PC-9 (cell line): ENCODE measurements around the gene SH3PXD2A. TPM values are rescaled to one million over a fixed set of nuclear protein-coding genes. Genes with fewer than 3 reads are reported as not detected.

Experiments
- BruUV-seq: library from RNA; stranded (reverse); fragments of 400-500 nt; replicated peaks from 2 replicates; lab custom pipeline; 2021; lab: Mats Ljungman, UMichigan
- CTCF ChIA-PET: fragments of 300-600 bp; sonication (Branson Sonifier 250); formaldehyde crosslinking; loops from one replicate; lab custom pipeline; 2022; ENCODE audit warnings: antibody characterized with exemption; lab: Charles Lee
- POLR2A ChIA-PET: fragments of 300-600 bp; sonication (Branson Sonifier 250); formaldehyde crosslinking; loops from one replicate; lab custom pipeline; 2022; ENCODE audit warnings: antibody characterized with exemption; ENCODE audit not compliant: unreplicated experiment; lab: Charles Lee
- DNase-seq, 2 experiments: peaks; one replicate each; pipeline versions ENCODE4 v3.0.0 to v3.0.0-alpha.2; 2015 to 2022; ENCODE audit warnings: mixed read lengths in 1 of 2
- H2AFZ ChIP-seq: fragments of 200-600 bp; sonication (generic); 2 replicates; pipeline ENCODE4 v1.8.1; 2017; ENCODE audit warnings: antibody characterized with exemption
- H3F3A ChIP-seq: fragments of 200-600 bp; sonication (generic); 2 replicates; pipeline ENCODE4 v1.8.1; 2017; ENCODE audit warnings: antibody characterized with exemption, mild to moderate bottlenecking, low read depth; ENCODE audit not compliant: insufficient read depth
- H3K27ac ChIP-seq: fragments of 200-600 bp; sonication (generic); 2 replicates; pipeline ENCODE4 v1.6.1; 2016; ENCODE audit warnings: mixed run types
- H3K27me3 ChIP-seq: fragments of 200-600 bp; sonication (generic); 2 replicates; pipeline ENCODE4 v1.6.1; 2016; ENCODE audit warnings: low read depth, mixed run types; ENCODE audit not compliant: insufficient read depth
- H3K36me3 ChIP-seq: fragments of 200-600 bp; sonication (generic); 2 replicates; pipeline ENCODE4 v1.6.1; 2016; ENCODE audit warnings: low read depth, mixed run types
- H3K4me1 ChIP-seq: fragments of 200-600 bp; sonication (generic); replicated peaks from 2 replicates; pipeline ENCODE4 v1.6.1; 2016; ENCODE audit warnings: mixed run types; ENCODE audit not compliant: insufficient read depth
- H3K4me2 ChIP-seq: fragments of 200-600 bp; sonication (generic); 2 replicates; pipeline ENCODE4 v1.6.1; 2017; ENCODE audit warnings: mixed run types
- H3K4me3 ChIP-seq: fragments of 200-600 bp; sonication (generic); 2 replicates; pipeline ENCODE4 v1.6.1; 2016; ENCODE audit warnings: mixed run types
- H3K79me2 ChIP-seq: fragments of 200-600 bp; sonication (generic); 2 replicates; pipeline ENCODE4 v1.6.1; 2017; ENCODE audit warnings: low read depth, mixed run types
- H3K9me2 ChIP-seq: fragments of 200-600 bp; sonication (generic); 2 replicates; pipeline ENCODE4 v1.8.1; 2017; ENCODE audit warnings: mild to moderate bottlenecking; ENCODE audit not compliant: insufficient read depth
- H3K9me3 ChIP-seq: fragments of 200-600 bp; sonication (generic); 2 replicates; pipeline ENCODE4 v1.8.1; 2016; ENCODE audit warnings: low read depth; ENCODE audit not compliant: insufficient read depth
- H4K20me1 ChIP-seq: fragments of 200-600 bp; sonication (generic); 2 replicates; pipeline ENCODE4 v1.8.1; 2017; ENCODE audit not compliant: insufficient read depth
- EZH2 ChIP-seq: fragments of 200-600 bp; sonication (generic); IDR thresholded peaks from 2 replicates; pipeline ENCODE4 v1.8.0; 2017; ENCODE audit warnings: antibody characterized with exemption, low read depth
- intact Hi-C: fragments of 100-400 bp; cut with micrococcal nuclease; formaldehyde crosslinking; loops from one replicate; pipeline ENCODE4 v1.10.0; 2022; ENCODE audit not compliant: unreplicated experiment
- total RNA-seq: library from RNA; stranded (reverse); gene quantifications from 2 replicates; pipeline ENCODE4 v1.2.3, GENCODE V29; 2021
- TF ChIP-seq, protein P1 (sequence below): fragments of 200-600 bp; sonication (generic); conservative IDR thresholded peaks from 2 replicates; pipeline ENCODE4 v1.6.1; 2017; ENCODE audit warnings: mixed run types, antibody characterized with exemption, mild to moderate bottlenecking, moderate library complexity

SH3PXD2A gene
- total RNA-seq, 1 experiment from 2014 or later: 12.5 TPM

DNA sequence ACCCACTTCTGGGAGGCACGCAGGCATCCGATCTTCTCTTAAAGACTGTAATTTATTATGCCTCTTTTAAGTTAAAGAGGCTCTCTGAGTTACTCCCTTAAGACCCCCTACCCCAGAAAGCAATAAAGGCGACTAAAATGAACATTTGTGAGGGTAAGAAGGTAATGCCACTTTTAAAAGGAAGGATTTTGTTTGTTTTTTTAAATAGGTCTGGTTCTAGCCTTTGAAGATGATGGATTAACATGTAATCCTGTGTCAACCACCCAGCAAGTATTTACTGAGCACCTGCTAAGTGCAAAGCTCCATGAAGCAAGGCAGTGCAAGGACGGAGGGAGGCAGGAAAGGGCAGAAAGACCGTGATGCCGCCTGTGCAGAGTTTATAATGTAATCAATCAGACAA is 26.1 kb downstream of the SH3PXD2A start:
- ChIA-PET POLR2A (no interaction called here), CTCF (no interaction called here)
- intact Hi-C loops: no loop called here
- Histone ChIP-seq H2AFZ (no peak overlapping the region), H3K79me2 (no peaks in the 10 kb centered on the region), H3K4me1 (peaks cover 17% of the 10 kb centered on the region), H3K4me3 (no peak overlapping the region), H3K9me3 (no peaks in the 10 kb centered on the region), H4K20me1 (no peaks in the 10 kb centered on the region), H3K27me3 (no peaks in the 10 kb centered on the region), H3K4me2 (no peak overlapping the region), H3K36me3 (no peaks in the 10 kb centered on the region), H3F3A (peaks cover 10% of the 10 kb centered on the region; the same call in 1 of the 2 replicates), H3K27ac (no peak overlapping the region; the same call in 1 of the 2 replicates), H3K9me2 (no peaks in the 10 kb centered on the region)
- TF ChIP-seq EZH2: no peak
- TF ChIP-seq, protein P1, sequence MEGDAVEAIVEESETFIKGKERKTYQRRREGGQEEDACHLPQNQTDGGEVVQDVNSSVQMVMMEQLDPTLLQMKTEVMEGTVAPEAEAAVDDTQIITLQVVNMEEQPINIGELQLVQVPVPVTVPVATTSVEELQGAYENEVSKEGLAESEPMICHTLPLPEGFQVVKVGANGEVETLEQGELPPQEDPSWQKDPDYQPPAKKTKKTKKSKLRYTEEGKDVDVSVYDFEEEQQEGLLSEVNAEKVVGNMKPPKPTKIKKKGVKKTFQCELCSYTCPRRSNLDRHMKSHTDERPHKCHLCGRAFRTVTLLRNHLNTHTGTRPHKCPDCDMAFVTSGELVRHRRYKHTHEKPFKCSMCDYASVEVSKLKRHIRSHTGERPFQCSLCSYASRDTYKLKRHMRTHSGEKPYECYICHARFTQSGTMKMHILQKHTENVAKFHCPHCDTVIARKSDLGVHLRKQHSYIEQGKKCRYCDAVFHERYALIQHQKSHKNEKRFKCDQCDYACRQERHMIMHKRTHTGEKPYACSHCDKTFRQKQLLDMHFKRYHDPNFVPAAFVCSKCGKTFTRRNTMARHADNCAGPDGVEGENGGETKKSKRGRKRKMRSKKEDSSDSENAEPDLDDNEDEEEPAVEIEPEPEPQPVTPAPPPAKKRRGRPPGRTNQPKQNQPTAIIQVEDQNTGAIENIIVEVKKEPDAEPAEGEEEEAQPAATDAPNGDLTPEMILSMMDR: no peak
- BruUV-seq: no TSS peak
- no peak for DNase-seq

DNA sequence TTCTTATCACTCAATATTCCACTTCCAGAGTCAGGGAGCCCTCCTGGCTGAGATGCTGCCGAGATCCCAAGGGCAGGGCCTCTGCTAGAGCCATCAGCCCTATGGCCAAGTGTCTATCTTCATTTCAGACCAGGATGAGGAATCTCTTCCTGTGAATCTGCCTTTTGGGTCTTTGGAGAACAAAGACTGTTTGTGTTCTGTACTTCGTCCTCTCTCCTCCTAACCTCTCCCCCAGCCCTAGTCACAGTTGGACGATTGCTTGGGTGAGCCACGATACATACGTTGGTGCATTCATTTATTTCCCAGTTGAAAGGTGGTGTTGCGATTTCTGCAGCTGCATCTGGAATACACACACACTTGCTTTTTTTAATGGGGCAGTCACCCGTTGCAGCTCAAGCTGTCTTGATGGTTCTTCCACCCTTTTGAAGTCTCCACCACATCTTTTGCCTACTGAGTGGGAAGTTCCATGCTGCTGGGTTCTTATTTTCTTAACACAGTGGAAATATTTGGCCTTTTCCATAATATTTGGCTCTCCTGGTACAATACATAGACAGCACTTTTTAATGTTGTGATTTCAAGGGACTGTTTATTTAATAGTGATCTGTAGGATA is 26.7 kb downstream of the SH3PXD2A start:
- ChIA-PET POLR2A (interaction anchor here (0.6 to 0.7 kb wide), 2 partner anchors 58 to 179 kb away, joined by 6 to 11 read pairs; no protein-coding TSS in a partner anchor), CTCF (interaction anchor here (1.4 kb wide), 1 partner anchor 47 kb away, joined by 7 read pairs; no protein-coding TSS in a partner anchor)
- Histone ChIP-seq H3K4me3 (no peak overlapping the region), H4K20me1 (no peaks in the 10 kb centered on the region), H3K4me2 (peak overlapping the region; percentile 40), H3K4me1 (peaks cover 17% of the 10 kb centered on the region), H3K79me2 (no peaks in the 10 kb centered on the region), H3K27me3 (no peaks in the 10 kb centered on the region), H3F3A (peaks cover 10% of the 10 kb centered on the region; the same call in 1 of the 2 replicates), H3K9me2 (no peaks in the 10 kb centered on the region), H3K36me3 (no peaks in the 10 kb centered on the region), H2AFZ (no peak overlapping the region), H3K27ac (peak overlapping the region; percentile 60), H3K9me3 (no peaks in the 10 kb centered on the region)
- BruUV-seq: no TSS peak
- DNase-seq: no peak
- TF ChIP-seq, protein P1: no peak
- TF ChIP-seq EZH2: no peak
- intact Hi-C loops: no loop called here

DNA sequence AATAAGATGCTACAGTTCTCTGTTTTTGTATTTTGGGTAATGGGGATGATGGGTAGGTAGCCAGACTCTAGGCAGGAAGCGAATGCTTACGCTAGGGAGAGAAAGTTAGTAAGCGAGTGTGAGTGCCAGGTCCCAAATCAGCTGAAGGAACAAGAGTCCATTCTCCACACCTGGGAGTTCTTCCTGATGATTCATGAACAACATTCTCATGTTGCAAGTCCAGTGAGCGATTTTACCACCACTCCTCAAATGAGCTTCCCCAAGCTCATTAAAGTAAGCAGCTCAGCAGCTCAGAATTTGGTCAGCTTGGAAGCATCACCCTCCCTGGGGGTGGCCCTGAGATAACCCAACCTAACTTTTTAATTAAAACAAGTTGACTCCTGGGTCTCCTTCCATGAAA is 27.3 kb downstream of the SH3PXD2A start:
- no peaks in the 10 kb centered on the region for H4K20me1 ChIP-seq
- peaks cover 10% of the 10 kb centered on the region; the same call in 1 of the 2 replicates for H3F3A ChIP-seq
- H3K27me3 ChIP-seq: no peaks in the 10 kb centered on the region
- intact Hi-C loops: no loop called here
- no peak for TF ChIP-seq EZH2
- TF ChIP-seq, protein P1: no peak
- no TSS peak for BruUV-seq
- ChIA-PET POLR2A (interaction anchor here (0.6 to 0.7 kb wide), 2 partner anchors 57 to 180 kb away, joined by 6 to 11 read pairs; no protein-coding TSS in a partner anchor), CTCF (interaction anchor here (0.7 to 1.4 kb wide), 2 partner anchors 46 to 120 kb away, joined by 5 to 7 read pairs; no protein-coding TSS in a partner anchor)
- H3K4me3 ChIP-seq: no peak overlapping the region
- H3K36me3 ChIP-seq: no peaks in the 10 kb centered on the region
- H3K4me2 ChIP-seq: peak overlapping the region; percentile 40
- peaks cover 17% of the 10 kb centered on the region for H3K4me1 ChIP-seq
- H2AFZ ChIP-seq: no peak overlapping the region
- peak; percentile 30 to 85 for DNase-seq
- no peaks in the 10 kb centered on the region for H3K9me3 ChIP-seq
- no peaks in the 10 kb centered on the region for H3K9me2 ChIP-seq
- H3K27ac ChIP-seq: peak overlapping the region; percentile 60
- H3K79me2 ChIP-seq: no peaks in the 10 kb centered on the region
